Keratinocyte (primary cell): ENCODE results near the gene B3GNT5. TPM values are rescaled to one million over a fixed set of nuclear protein-coding genes. Genes with fewer than 3 reads are reported as not detected.
A peak's percentile ranks its signal among the peaks of the same experiment; 100 is the strongest.

Experiments used
- DNase-seq: peaks from one replicate; pipeline ENCODE4 v3.0.0-alpha.2; 2011; ENCODE audit warnings: low read depth, missing footprints, low spot score
- FAIRE-seq: peaks from 2 replicates; lab custom pipeline; 2011; peaks lifted over from hg19 to GRCh38; lab: Jason Lieb, UNC
- H2AFZ ChIP-seq: 2 replicates; pipeline ENCODE4 v1.6.0; 2012; ENCODE audit warnings: low read length, control low read depth, inconsistent platforms; ENCODE audit not compliant: control insufficient read depth
- H3K27ac ChIP-seq: 2 replicates; pipeline ENCODE4 v1.5.1; 2011; ENCODE audit warnings: low read length; ENCODE audit not compliant: control insufficient read depth, insufficient read depth
- H3K27me3 ChIP-seq: 3 replicates; pipeline ENCODE4 v1.6.0; 2011; ENCODE audit warnings: low read length; ENCODE audit not compliant: control insufficient read depth, insufficient read depth; ENCODE audit errors: extremely low read depth
- H3K36me3 ChIP-seq, 2 experiments: 2 replicates in 1 of 2; 3 replicates in 1 of 2; pipeline ENCODE4 v1.5.1; 2011; ENCODE audit warnings: low read length in 2 of 2, mild to moderate bottlenecking in 1 of 2; ENCODE audit not compliant: control insufficient read depth in 2 of 2, insufficient read depth in 2 of 2; ENCODE audit errors: extremely low read depth in 1 of 2
- H3K4me1 ChIP-seq: 3 replicates; pipeline ENCODE4 v1.5.1; 2011; ENCODE audit warnings: low read length; ENCODE audit not compliant: control insufficient read depth, insufficient read depth; ENCODE audit errors: extremely low read depth
- H3K4me2 ChIP-seq: 3 replicates; pipeline ENCODE4 v1.6.0; 2011; ENCODE audit warnings: low read depth, low read length; ENCODE audit not compliant: control insufficient read depth, insufficient read depth; ENCODE audit errors: extremely low read depth
- H3K4me3 ChIP-seq, 3 experiments: fragments of 200-600 bp in 1 of 3; sonication (generic) in 1 of 3; 2 replicates in 2 of 3; 3 replicates in 1 of 3; pipeline ENCODE4 v1.5.1; 2011 to 2016; ENCODE audit warnings: low read length in 3 of 3, mild to moderate bottlenecking in 3 of 3, control low read depth in 2 of 3, inconsistent platforms in 1 of 3, low read depth in 1 of 3, mixed read lengths in 1 of 3, mixed run types in 1 of 3, moderate library complexity in 1 of 3; ENCODE audit not compliant: control insufficient read depth in 2 of 3, insufficient read depth in 2 of 3; ENCODE audit errors: extremely low read depth in 1 of 3
- H3K79me2 ChIP-seq: 2 replicates; pipeline ENCODE4 v1.6.0; 2012; ENCODE audit warnings: low read length; ENCODE audit not compliant: control insufficient read depth, insufficient read depth
- H3K9ac ChIP-seq: 3 replicates; pipeline ENCODE4 v1.6.0; 2011; ENCODE audit warnings: low read length; ENCODE audit not compliant: control insufficient read depth, insufficient read depth; ENCODE audit errors: extremely low read depth
- H3K9me1 ChIP-seq: 3 replicates; pipeline ENCODE4 v1.6.0; 2011; ENCODE audit warnings: low read length; ENCODE audit not compliant: control insufficient read depth, insufficient read depth; ENCODE audit errors: extremely low read depth
- H3K9me3 ChIP-seq: 2 replicates; pipeline ENCODE4 v1.5.1; 2012; ENCODE audit warnings: low read depth, low read length; ENCODE audit not compliant: control insufficient read depth
- H4K20me1 ChIP-seq: 3 replicates; pipeline ENCODE4 v1.6.0; 2011; ENCODE audit warnings: low read length; ENCODE audit not compliant: control insufficient read depth, insufficient read depth; ENCODE audit errors: extremely low read depth
- CTCF ChIP-seq, 3 experiments: IDR thresholded peaks in 1 of 3; conservative IDR thresholded peaks in 1 of 3; optimal IDR thresholded peaks in 1 of 3; 2 replicates in 2 of 3; 3 replicates in 1 of 3; pipeline versions ENCODE3 to v1.5.1; 2011; ENCODE audit warnings: low read length in 3 of 3, mild to moderate bottlenecking in 3 of 3, moderate library complexity in 2 of 3, control low read depth in 1 of 3, inconsistent platforms in 1 of 3; ENCODE audit not compliant: insufficient read depth in 2 of 3; ENCODE audit errors: extremely low read depth in 1 of 3
- EZH2 ChIP-seq: IDR thresholded peaks from one replicate; pipeline ENCODE4 v1.6.1; 2012; ENCODE audit warnings: inconsistent platforms, mild to moderate bottlenecking, low read length, moderate library complexity
- dilution Hi-C: fragments of 300-500 bp; cut with MboI; formaldehyde crosslinking; loops from one replicate; pipeline ENCODE4 v1.7.0; 2020; ENCODE audit warnings: low sequenced_read_pairs; ENCODE audit not compliant: extremely low pct_ligation_motif_present
- polyA plus RNA-seq, 5 experiments: library from polyadenylated mRNA; depleted of rRNA in 3 of 5; stranded (reverse) in 3 of 5; stranded (forward) in 1 of 5; unstranded in 1 of 5; fragments of >200 nt; gene quantifications; 1 replicate in 1 of 5; 2 replicates in 3 of 5; 3 replicates in 1 of 5; pipeline versions ENCODE4 v1.2.1 to v1.2.3, GENCODE V29; 2011 to 2012; ENCODE audit warnings: missing spikeins in 2 of 5, low read depth in 1 of 5, low replicate concordance in 1 of 5

B3GNT5 gene
- polyA plus RNA-seq, 1 donor (not counting 4 experiments of a cell fraction or from before 2014, with no cell fraction given) = 66.6 TPM

- no peak overlapping the region for H3K4me3 ChIP-seq
- H2AFZ ChIP-seq = no peak overlapping the region
- H3K9ac ChIP-seq = no peak overlapping the region
- H3K9me3 ChIP-seq = no peaks in the 10 kb centered on the region
- dilution Hi-C loops = no loop called here
- H4K20me1 ChIP-seq = no peaks in the 10 kb centered on the region
- no peaks in the 10 kb centered on the region for H3K9me1 ChIP-seq
- H3K4me1 ChIP-seq = peaks cover 39% of the 10 kb centered on the region
- H3K27ac ChIP-seq = peak overlapping the region; percentile 96
- DNase-seq (no peak), FAIRE-seq (no peak)
- no peaks in the 10 kb centered on the region for H3K27me3 ChIP-seq
- no peaks in the 10 kb centered on the region for H3K79me2 ChIP-seq
- H3K36me3 ChIP-seq = peaks cover 0 to 2% of the 10 kb centered on the region in 2 experiments
- TF ChIP-seq CTCF (optimal IDR thresholded peaks at IDR 0.05 in 1 of 3, IDR thresholded peaks at IDR 0.05 in 1 of 3, conservative IDR thresholded peaks at IDR 0.05 in 1 of 3; ENCODE audit: extremely low read depth in 1 of 3, insufficient read depth in 2 of 3, low read length in 3 of 3) (no peak), EZH2 (no peak)
- H3K4me2 ChIP-seq = no peak overlapping the region
Observed at GRCh38 chr3:183287301-183287971, 34.4 kb downstream of the B3GNT5 start.

GRCh38 chr3:183288117-183288516, 35.1 kb downstream of the B3GNT5 start:
- no peak overlapping the region for H3K9ac ChIP-seq
- dilution Hi-C loops = no loop called here
- H2AFZ ChIP-seq = no peak overlapping the region
- H3K9me3 ChIP-seq = no peaks in the 10 kb centered on the region
- no peaks in the 10 kb centered on the region for H3K27me3 ChIP-seq
- TF ChIP-seq EZH2 (no peak), CTCF (optimal IDR thresholded peaks at IDR 0.05 in 1 of 3, IDR thresholded peaks at IDR 0.05 in 1 of 3, conservative IDR thresholded peaks at IDR 0.05 in 1 of 3; ENCODE audit: extremely low read depth in 1 of 3, insufficient read depth in 2 of 3, low read length in 3 of 3) (no peak)
- peaks cover 0 to 2% of the 10 kb centered on the region in 2 experiments for H3K36me3 ChIP-seq
- no peak overlapping the region for H3K4me3 ChIP-seq
- H3K27ac ChIP-seq = no peak overlapping the region
- H3K79me2 ChIP-seq = no peaks in the 10 kb centered on the region
- H3K4me2 ChIP-seq = no peak overlapping the region
- H4K20me1 ChIP-seq = no peaks in the 10 kb centered on the region
- FAIRE-seq = no peak
- H3K4me1 ChIP-seq = peaks cover 39% of the 10 kb centered on the region
- no peaks in the 10 kb centered on the region for H3K9me1 ChIP-seq
- DNase-seq = no peak
